GM12892 (cell line): ENCODE measurements around the gene FAM177B. TPM values are rescaled to one million over a fixed set of nuclear protein-coding genes. Genes with fewer than 3 reads are reported as not detected.

Source experiments
- DNase-seq: peaks from one replicate; pipeline ENCODE4 v3.0.0; 2011; ENCODE audit not compliant: insufficient read length
- FAIRE-seq: peaks from 2 replicates; lab custom pipeline; 2011; peaks lifted over from hg19 to GRCh38; lab: Jason Lieb, UNC
- POLR2A ChIP-seq: IDR thresholded peaks from 2 replicates; pipeline ENCODE4 v1.6.1; 2011; ENCODE audit warnings: low read depth, low read length, control low read depth
- POLR2AphosphoS5 ChIP-seq: IDR thresholded peaks from 2 replicates; pipeline ENCODE4 v1.6.1; 2011; ENCODE audit warnings: low read depth, low read length, control low read depth
- TAF1 ChIP-seq: IDR thresholded peaks from 2 replicates; pipeline ENCODE4 v1.6.1; 2011; ENCODE audit warnings: low read depth, mild to moderate bottlenecking, control low read depth, low read length, borderline replicate concordance
- polyA plus RNA-seq: library from polyadenylated mRNA; unstranded; fragments of >200 nt; gene quantifications from one replicate; pipeline ENCODE4 v1.2.1, GENCODE V29; 2012; ENCODE audit warnings: missing spikeins, inconsistent platforms; ENCODE audit not compliant: missing spikeins

The FAM177B gene
- polyA plus RNA-seq = not detected

GRCh38 chr1:222736972-222737371, at the start of gene FAM177B:
Gene FAM177B, plus strand, starts transcription at chr1:222737202. Its CDS starts 9,344 bp downstream, at chr1:222746546.
- FAIRE-seq = no peak

DNA sequence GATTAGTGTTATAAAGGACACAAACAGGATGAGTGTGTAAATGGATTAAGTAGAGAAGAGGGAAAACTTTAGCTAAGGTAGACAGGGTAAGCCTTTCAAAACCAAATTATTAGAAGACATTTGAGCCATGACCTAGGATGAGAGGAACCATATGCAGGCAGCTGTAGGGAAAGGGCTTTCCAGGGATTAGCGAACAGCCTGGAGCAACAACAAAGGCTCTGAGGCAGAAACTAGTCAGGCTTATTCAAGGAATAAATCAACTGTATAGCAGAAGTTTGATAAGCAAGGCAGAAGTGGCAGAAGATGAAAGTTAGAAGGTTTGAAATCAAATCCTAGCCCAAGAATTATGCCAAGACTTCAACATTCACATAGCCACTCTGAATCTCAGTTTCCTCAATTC, 46.0 kb upstream of the FAM177B start:
- FAIRE-seq (no peak), DNase-seq (no peak)
- no peak for TF ChIP-seq TAF1
- TF ChIP-seq POLR2A = no peak
- no peak for TF ChIP-seq POLR2AphosphoS5

More at GRCh38 chr1:222736972-222737371, at the start of gene FAM177B:
- no peak for DNase-seq
- TF ChIP-seq TAF1 = no peak
- no peak for TF ChIP-seq POLR2A

DNA sequence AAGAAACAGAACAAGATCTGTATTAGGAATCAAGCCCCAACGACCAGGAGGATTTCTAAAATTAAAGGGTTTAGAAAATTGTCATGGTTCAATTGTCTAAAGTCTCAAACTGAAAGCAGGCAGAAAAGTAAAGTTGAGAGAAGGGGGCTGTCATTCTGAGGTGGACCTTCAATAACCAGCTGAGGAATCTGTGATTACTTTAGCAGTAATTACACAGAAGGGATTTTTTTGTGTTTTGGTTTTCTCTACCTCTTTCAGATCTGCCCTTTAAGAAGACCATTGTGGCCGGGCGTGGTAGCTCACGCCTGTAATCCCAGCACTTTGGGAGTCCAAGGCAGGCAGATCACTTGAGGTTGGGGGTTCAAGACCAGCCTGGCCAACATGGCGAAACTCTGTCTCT, 42.1 kb upstream of the FAM177B start:
- TF ChIP-seq POLR2AphosphoS5 (no peak), TAF1 (no peak), POLR2A (no peak)
- FAIRE-seq (no peak), DNase-seq (no peak)

GRCh38 chr1:222696741-222697140, 40.3 kb upstream of the FAM177B start:
- FAIRE-seq (no peak), DNase-seq (no peak)
- no peak for TF ChIP-seq POLR2AphosphoS5
- no peak for TF ChIP-seq TAF1
- no peak for TF ChIP-seq POLR2A

- DNase-seq (no peak), FAIRE-seq (no peak)
- TF ChIP-seq TAF1 = no peak
- TF ChIP-seq POLR2A = no peak
- TF ChIP-seq POLR2AphosphoS5 = no peak
Measured at GRCh38 chr1:222697203-222697602, 39.8 kb upstream of the FAM177B start.

DNA sequence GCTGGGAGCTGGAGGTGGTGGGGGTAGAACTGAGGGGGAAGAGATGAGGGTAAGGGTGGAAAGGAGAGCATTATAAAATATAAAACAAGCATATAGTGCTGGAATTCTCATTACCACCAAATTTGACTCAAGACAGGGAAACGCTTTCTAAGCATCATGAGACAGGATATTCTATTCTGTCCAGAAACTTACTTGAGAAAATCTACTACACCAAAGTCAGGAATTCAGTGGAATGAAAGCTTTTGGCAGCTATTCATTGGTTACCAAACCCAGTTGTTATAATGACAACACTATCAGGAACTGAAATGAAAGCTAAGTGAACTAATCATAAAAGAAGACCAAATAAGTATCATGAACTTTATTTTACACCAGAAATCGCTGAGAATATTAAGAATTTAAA, 39.2 kb upstream of the FAM177B start:
- TF ChIP-seq POLR2A (no peak), TAF1 (no peak), POLR2AphosphoS5 (no peak)
- FAIRE-seq (no peak), DNase-seq (no peak)

GRCh38 chr1:222702210-222702609, 34.8 kb upstream of the FAM177B start:
- TF ChIP-seq POLR2AphosphoS5 (no peak), TAF1 (no peak), POLR2A (no peak)
- FAIRE-seq = no peak
- no peak for DNase-seq

- no peak for TF ChIP-seq POLR2A
- no peak for FAIRE-seq
- DNase-seq = no peak
Measured at GRCh38 chr1:222704260-222704659, 32.7 kb upstream of the FAM177B start.

DNA sequence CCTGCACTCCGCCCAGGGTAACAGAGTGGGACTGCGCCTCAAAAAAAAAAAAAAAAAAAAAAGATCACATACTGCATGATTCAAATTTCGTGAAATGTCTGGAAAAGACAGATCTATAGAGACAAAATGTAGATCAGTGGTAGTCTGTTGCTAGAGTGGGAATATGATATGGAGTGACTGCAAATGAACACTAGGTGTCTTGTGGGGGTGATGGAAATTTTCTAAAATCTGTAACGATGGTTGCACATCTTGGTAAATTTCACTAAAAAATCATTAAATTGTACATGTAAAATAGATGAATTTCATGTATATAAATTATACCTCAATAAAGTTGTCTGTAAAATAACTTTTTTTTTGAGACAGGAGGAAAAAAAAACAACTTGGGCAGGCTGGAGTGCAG, 30.2 kb upstream of the FAM177B start:
- TF ChIP-seq POLR2AphosphoS5 (no peak), TAF1 (no peak), POLR2A (no peak)
- FAIRE-seq (no peak), DNase-seq (no peak)

DNA sequence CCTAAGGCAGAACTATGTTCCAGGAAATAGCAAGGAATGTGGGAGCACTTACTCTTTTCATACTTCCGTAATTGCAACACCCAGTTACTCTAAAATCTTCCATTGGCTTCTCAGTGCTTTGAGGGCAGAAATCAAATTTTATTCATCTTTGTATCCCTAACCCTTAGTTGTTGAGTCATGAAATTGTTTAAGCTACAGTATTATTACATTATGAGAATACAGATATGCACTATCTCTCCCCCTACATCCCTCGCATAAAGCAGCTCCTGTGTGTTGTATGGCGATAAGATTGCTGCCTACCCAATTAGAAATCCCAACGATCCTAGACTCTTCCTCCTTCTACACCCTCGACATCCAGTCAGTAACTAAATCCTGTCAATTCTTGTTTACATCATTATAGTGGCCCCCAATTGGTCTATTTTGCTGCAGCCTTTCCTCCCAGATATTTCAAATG, 27.3 kb upstream of the FAM177B start:
- no peak for DNase-seq
- TF ChIP-seq TAF1 (no peak), POLR2A (no peak), POLR2AphosphoS5 (no peak)
- FAIRE-seq = no peak

DNA sequence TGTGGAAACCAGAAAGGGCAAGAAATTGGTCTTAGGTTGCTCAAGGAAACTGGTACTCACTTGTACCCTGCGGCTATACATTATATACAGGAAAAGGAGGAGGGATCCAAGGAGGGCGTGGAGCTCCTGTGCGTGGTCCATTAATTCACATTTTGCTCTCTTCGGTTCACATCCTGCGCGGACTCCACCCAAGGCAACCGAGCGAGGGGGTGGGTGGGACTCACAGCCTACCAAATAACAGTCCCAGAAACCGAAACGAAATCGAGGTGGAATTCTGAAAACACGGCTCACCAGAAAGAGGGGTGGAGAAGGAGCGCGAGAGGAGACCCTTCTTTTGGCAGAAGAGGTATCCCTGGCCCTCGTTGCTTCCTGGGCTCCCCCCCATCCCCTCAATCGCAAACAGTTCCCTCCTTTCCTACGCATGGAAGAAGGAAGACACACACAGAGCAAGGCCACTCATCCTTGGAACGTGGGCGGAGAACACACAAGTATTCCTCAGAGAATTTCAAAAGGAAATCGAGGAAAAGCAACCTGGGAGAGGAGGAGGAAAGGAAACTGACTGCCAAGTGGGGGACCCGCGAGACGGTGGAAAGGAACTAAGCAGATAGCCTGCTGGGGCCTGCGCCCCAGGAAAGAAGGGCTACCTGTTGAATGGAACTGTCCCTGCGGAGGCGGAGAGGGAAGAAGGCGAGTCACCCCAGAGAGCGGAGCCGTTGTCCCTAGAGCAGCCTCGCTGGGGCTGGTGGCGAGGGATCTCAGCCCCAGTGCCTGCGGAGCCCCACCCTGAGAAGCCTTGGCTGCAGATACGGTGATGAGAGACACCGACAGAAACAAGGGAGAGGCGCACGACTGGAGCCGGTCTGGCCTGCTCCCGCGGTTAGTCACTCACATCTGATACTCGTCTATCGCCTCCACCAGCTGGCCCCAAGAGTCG, 25.4 kb upstream of the FAM177B start:
- TF ChIP-seq POLR2A (no peak), POLR2AphosphoS5 (no peak), TAF1 (no peak)
- FAIRE-seq = peak; percentile 85
- peak; percentile 33 for DNase-seq
